Lung microvascular endothelial cell (primary cell): ENCODE data around the gene CERS6. TPM values are rescaled to one million over a fixed set of nuclear protein-coding genes. Genes with fewer than 3 reads are reported as not detected.

Source experiments
- DNase-seq, 2 donors: peaks; one replicate each; pipeline versions ENCODE4 v3.0.0 to v3.0.0-alpha.2; 2010; ENCODE audit warnings: low read depth in 2 of 2
- total RNA-seq: library from RNA; depleted of rRNA; stranded (reverse); fragments of >200 nt; gene quantifications from 2 replicates; pipeline ENCODE4 v1.2.1, GENCODE V29; 2014

The CERS6 gene
- total RNA-seq, 1 donor from 2014 or later, result 44.6 TPM

GRCh38 chr2:168821577-168821976 lies 365.5 kb downstream of the CERS6 start:
- DNase-seq, result no peak

GRCh38 chr2:168821992-168822391 lies 365.9 kb downstream of the CERS6 start:
- DNase-seq, result no peak

Other genes with a start within 250 kb of the CERS6 start
- gene STK39, start 208.7 kb upstream of the CERS6 start, total RNA-seq, result 1.4 and 2.2 TPM in 2 replicates